T follicular helper cell (primary cell): ENCODE results near the gene SLC35F5.
"Not testable (repeated sequence)": the region's sequence is repeated elsewhere in the genome, so short reads cannot be mapped to it uniquely, and the experiment has no call there.

ENCODE experiments used
- DNase-seq: peaks from one replicate; pipeline ENCODE4 v3.0.0-alpha.2; 2020; ENCODE audit warnings: low read depth
- total RNA-seq, 2 experiments: gene quantifications; one replicate each; lab custom pipeline; 2026; lab: John Stamatoyannopoulos, UW

SLC35F5 gene
- 39.1 to 54.8 reads per million in 2 experiments for total RNA-seq

- peak; percentile 90 for DNase-seq
Measured at GRCh38 chr2:113756355-113757137, at the start of gene SLC35F5. Gene SLC35F5, minus strand, starts transcription at chr2:113756642. Its CDS starts 233 bp downstream, at chr2:113756409.

GRCh38 chr2:113799375-113799774 lies 42.9 kb upstream of the SLC35F5 start:
- no peak for DNase-seq

GRCh38 chr2:113797237-113797636 lies 40.8 kb upstream of the SLC35F5 start:
- DNase-seq, result no peak

- DNase-seq, result no peak
Measured at GRCh38 chr2:113796592-113797175, 40.2 kb upstream of the SLC35F5 start.

- DNase-seq, result no peak
Measured at GRCh38 chr2:113795405-113795920, 39.0 kb upstream of the SLC35F5 start.

- no peak for DNase-seq
Measured at GRCh38 chr2:113791697-113792590, 35.5 kb upstream of the SLC35F5 start.

GRCh38 chr2:113784823-113785744 lies 28.6 kb upstream of the SLC35F5 start:
- DNase-seq, result no peak

GRCh38 chr2:113780472-113780871 lies 24.0 kb upstream of the SLC35F5 start:
- DNase-seq, result no peak

GRCh38 chr2:113777371-113777770 lies 20.9 kb upstream of the SLC35F5 start:
- no peak for DNase-seq

- no peak for DNase-seq
Measured at GRCh38 chr2:113776949-113777348, 20.5 kb upstream of the SLC35F5 start.

- DNase-seq, result not testable (repeated sequence)
Measured at GRCh38 chr2:113774616-113775015, 18.2 kb upstream of the SLC35F5 start.

- no peak for DNase-seq
Measured at GRCh38 chr2:113770929-113771328, 14.5 kb upstream of the SLC35F5 start.

- no peak for DNase-seq
Measured at GRCh38 chr2:113769555-113769954, 13.1 kb upstream of the SLC35F5 start.

GRCh38 chr2:113768770-113769169 lies 12.3 kb upstream of the SLC35F5 start:
- DNase-seq, result no peak

- no peak for DNase-seq
Measured at GRCh38 chr2:113767811-113768460, 11.5 kb upstream of the SLC35F5 start.

- DNase-seq, result no peak
Measured at GRCh38 chr2:113765276-113765675, 8.8 kb upstream of the SLC35F5 start.

GRCh38 chr2:113762377-113763118 lies 6.1 kb upstream of the SLC35F5 start:
- DNase-seq, result no peak

- DNase-seq, result no peak
Measured at GRCh38 chr2:113760400-113760799, 4.0 kb upstream of the SLC35F5 start.

GRCh38 chr2:113757138-113757657 lies 756 bp upstream of the SLC35F5 start:
- DNase-seq, result no peak
